ENCODE results near the gene SLC26A6. TPM values are rescaled to one million over a fixed set of nuclear protein-coding genes. Genes with fewer than 3 reads are reported as not detected.

SLC26A6 gene
- total and polyA plus RNA-seq, 8 donors, result 14.8 to 279 (median 54.0) TPM

GRCh38 chr3:48624767-48625166 is 10.5 kb downstream of the SLC26A6 start:
- 87 to 92% (median 88%) methylated on average over 9 to 10 of the region's 10 CpGs for WGBS, 5 donors
- no peaks in the 10 kb centered on the region for H3K27me3 ChIP-seq

GRCh38 chr3:48623851-48624547 is 11.3 kb downstream of the SLC26A6 start:
- Histone ChIP-seq H3K4me3 (no peak overlapping the region), H3K9me3 (no peaks in the 10 kb centered on the region), H3K4me1 (peaks cover 5 to 24% (median 16%) of the 10 kb centered on the region in 4 donors), H3K36me3 (peaks cover 10 to 52% (median 44%) of the 10 kb centered on the region in 4 donors), H3K27ac (peak overlapping the region; percentile 71 to 85 (median 79)), H3K27me3 (no peaks in the 10 kb centered on the region)
- peak; percentile 69 to 82 for DNase-seq
- WGBS, 5 donors, result 44 to 69% (median 58%) methylated on average over 6 of the region's 6 CpGs
- intact Hi-C loops (cut with DNase I; ENCODE audit: low total_unique reads), result no loop called here
- TF ChIP-seq POLR2A (IDR thresholded peaks at IDR 0.05) (no peak), POLR2AphosphoS5 (IDR thresholded peaks at IDR 0.05) (peak in 1 of 3 donors; percentile 34)

More at GRCh38 chr3:48624767-48625166, 10.5 kb downstream of the SLC26A6 start:
- H3K4me1 ChIP-seq, result peaks cover 5 to 20% (median 12%) of the 10 kb centered on the region in 4 donors
- intact Hi-C loops (cut with DNase I; ENCODE audit: low total_unique reads), result no loop called here
- peak overlapping the region; percentile 71 to 85 (median 77) for H3K27ac ChIP-seq
- H3K9me3 ChIP-seq, result no peaks in the 10 kb centered on the region
- no peak for DNase-seq
- no peak overlapping the region for H3K4me3 ChIP-seq
- no peak for TF ChIP-seq EP300 (IDR thresholded peaks at IDR 0.05)
- TF ChIP-seq POLR2AphosphoS5 (IDR thresholded peaks at IDR 0.05), result no peak
- TF ChIP-seq CTCF (IDR thresholded peaks at IDR 0.05), result no peak
- TF ChIP-seq POLR2A (IDR thresholded peaks at IDR 0.05), result no peak
- peaks cover 16 to 60% (median 52%) of the 10 kb centered on the region in 4 donors for H3K36me3 ChIP-seq

GRCh38 chr3:48621461-48621869 is 13.8 kb downstream of the SLC26A6 start, which contains the start of gene TMEM89:
TMEM89 (minus strand) TSS chr3:48621769; CDS start chr3:48621756, 13 bp downstream.
- no peak for DNase-seq
- peaks cover 10 to 22% (median 16%) of the 10 kb centered on the region in 4 donors for H3K9me3 ChIP-seq
- peaks cover 2 to 27% (median 19%) of the 10 kb centered on the region in 4 donors for H3K36me3 ChIP-seq
- intact Hi-C loops (cut with DNase I; ENCODE audit: low total_unique reads), result no loop called here
- peak within 1 kb of the TSS in 1 of 5 donors; percentile 62 for H3K27ac ChIP-seq
- peaks cover 5 to 24% (median 16%) of the 10 kb centered on the region in 4 donors for H3K4me1 ChIP-seq
- H3K27me3 ChIP-seq, result no peaks in the 10 kb centered on the region
- TF ChIP-seq POLR2AphosphoS5 (IDR thresholded peaks at IDR 0.05) (no peak), CTCF (IDR thresholded peaks at IDR 0.05) (no peak), POLR2A (IDR thresholded peaks at IDR 0.05) (no peak), EP300 (IDR thresholded peaks at IDR 0.05) (no peak)
- no peak within 1 kb of the TSS for H3K4me3 ChIP-seq
- WGBS, 5 donors, result 90 to 97% (median 94%) methylated on average over 7 to 19 of the region's 19 CpGs

- no peak for TF ChIP-seq CTCF (IDR thresholded peaks at IDR 0.05)
- TF ChIP-seq POLR2AphosphoS5 (IDR thresholded peaks at IDR 0.05), result no peak
- TF ChIP-seq POLR2A (IDR thresholded peaks at IDR 0.05), result no peak
- no peak for TF ChIP-seq EP300 (IDR thresholded peaks at IDR 0.05)
- Histone ChIP-seq H3K27me3 (no peaks in the 10 kb centered on the region), H3K4me1 (peaks cover 5 to 24% (median 16%) of the 10 kb centered on the region in 4 donors), H3K9me3 (peaks cover 10 to 29% (median 16%) of the 10 kb centered on the region in 4 donors), H3K27ac (peak overlapping the region; percentile 41 to 71 (median 62)), H3K4me3 (no peak overlapping the region), H3K36me3 (peaks cover 0 to 11% (median 2%) of the 10 kb centered on the region in 4 donors)
- intact Hi-C loops (cut with DNase I; ENCODE audit: low total_unique reads), result no loop called here
- 70 to 80% (median 75%) methylated on average over 7 of the region's 7 CpGs for WGBS, 5 donors
- no peak for DNase-seq
Measured at GRCh38 chr3:48619541-48620524, 15.4 kb downstream of the SLC26A6 start.
